Measurements from ENCODE around the gene TMEM231.
"Not testable (repeated sequence)": the region's sequence is repeated elsewhere in the genome, so short reads cannot be mapped to it uniquely, and the experiment has no call there.

Gene TMEM231

GRCh38 chr16:75566758-75567255 is 10.8 kb upstream of the TMEM231 start:
- DNase-seq (ENCODE audit: low read depth): no peak

GRCh38 chr16:75566040-75566757 is 10.1 kb upstream of the TMEM231 start, which contains the start of gene GABARAPL2:
TSS of gene GABARAPL2 (plus strand) at chr16:75566379. CDS start at chr16:75566487, 108 bp downstream.
- peak; percentile 84 for DNase-seq (ENCODE audit: low read depth)

- DNase-seq (ENCODE audit: low read depth): no peak
Measured at GRCh38 chr16:75565640-75566039, 9.6 kb upstream of the TMEM231 start.

- no peak for DNase-seq (ENCODE audit: low read depth)
Measured at GRCh38 chr16:75559564-75560372, 3.7 kb upstream of the TMEM231 start.

GRCh38 chr16:75558846-75559401 is 2.9 kb upstream of the TMEM231 start:
- no peak for DNase-seq (ENCODE audit: low read depth)

- no peak for DNase-seq (ENCODE audit: low read depth)
Measured at GRCh38 chr16:75556431-75556950, 439 bp upstream of the TMEM231 start.

GRCh38 chr16:75555213-75555706 is 792 bp downstream of the TMEM231 start:
- DNase-seq (ENCODE audit: low read depth): no peak

- no peak for DNase-seq (ENCODE audit: low read depth)
Measured at GRCh38 chr16:75552951-75553350, 3.1 kb downstream of the TMEM231 start.

GRCh38 chr16:75550211-75550662 is 5.8 kb downstream of the TMEM231 start:
- DNase-seq (ENCODE audit: low read depth): no peak

GRCh38 chr16:75548456-75548855 is 7.6 kb downstream of the TMEM231 start:
- not testable (repeated sequence) for DNase-seq (ENCODE audit: low read depth)

GRCh38 chr16:75546293-75546692 is 9.8 kb downstream of the TMEM231 start:
- DNase-seq (ENCODE audit: low read depth): no peak

- DNase-seq (ENCODE audit: low read depth): not testable (repeated sequence)
Measured at GRCh38 chr16:75545879-75546278, 10.2 kb downstream of the TMEM231 start.

- not testable (repeated sequence) for DNase-seq (ENCODE audit: low read depth)
Measured at GRCh38 chr16:75542462-75542861, 13.6 kb downstream of the TMEM231 start.

- DNase-seq (ENCODE audit: low read depth): no peak
Measured at GRCh38 chr16:75541236-75541635, 14.8 kb downstream of the TMEM231 start.

GRCh38 chr16:75538882-75539565 is 17.0 kb downstream of the TMEM231 start:
- not testable (repeated sequence) for DNase-seq (ENCODE audit: low read depth)

- DNase-seq (ENCODE audit: low read depth): no peak
Measured at GRCh38 chr16:75537776-75538175, 18.3 kb downstream of the TMEM231 start.

- no peak for DNase-seq (ENCODE audit: low read depth)
Measured at GRCh38 chr16:75535901-75536300, 20.2 kb downstream of the TMEM231 start, which contains the start of gene CHST5. TSS of gene CHST5 (minus strand) at chr16:75536108. CDS start at chr16:75530384, 5,724 bp downstream.

- DNase-seq (ENCODE audit: low read depth): no peak
Measured at GRCh38 chr16:75535211-75535843, 20.7 kb downstream of the TMEM231 start.

- no peak for DNase-seq (ENCODE audit: low read depth)
Measured at GRCh38 chr16:75534560-75535205, 21.4 kb downstream of the TMEM231 start.

GRCh38 chr16:75532791-75533190 is 23.3 kb downstream of the TMEM231 start:
- no peak for DNase-seq (ENCODE audit: low read depth)
